K562 (cell line): ENCODE data around the gene GABRB1. TPM values are rescaled to one million over a fixed set of nuclear protein-coding genes. Genes with fewer than 3 reads are reported as not detected.

ENCODE experiments used
- ATAC-seq: fragments of 200-7000 bp; cut with Tn5 transposase; 3 replicates; pipeline ENCODE4 v1.9.1; 2020; ENCODE audit warnings: moderate library complexity
- BruUV-seq: library from RNA; stranded (reverse); fragments of 400-500 nt; replicated peaks from 2 replicates; lab custom pipeline; 2021; lab: Mats Ljungman, UMichigan
- CTCF ChIA-PET: fragments of 300-600 bp; formaldehyde crosslinking; extraction: SDS; loops from one replicate; lab custom pipeline; 2021; ENCODE audit warnings: low intra/inter-chr PET ratio; lab: Yijun Ruan, JAX
- POLR2A ChIA-PET: fragments of 300-600, 350-650 bp; sonication (Branson Sonifier 250); formaldehyde crosslinking; extraction: SDS; loops from one replicate; lab custom pipeline; 2021; ENCODE audit warnings: antibody characterized with exemption, inconsistent platforms; lab: Yijun Ruan, JAX
- DNase-seq, 4 experiments: peaks; one replicate each; pipeline versions ENCODE4 v3.0.0 to v3.0.0-alpha.2; 2011 to 2018; ENCODE audit warnings: low spot score in 3 of 4, mixed read lengths in 3 of 4; ENCODE audit errors: extremely low read depth in 1 of 4
- FAIRE-seq: peaks from 2 replicates; lab custom pipeline; 2011; peaks lifted over from hg19 to GRCh38; lab: Jason Lieb, UNC
- H2AFZ ChIP-seq: 2 replicates; pipeline ENCODE4 v1.6.0; 2011; ENCODE audit warnings: low read depth, low read length, control low read depth, inconsistent platforms
- H3K27ac ChIP-seq: fragments of 200-600 bp; 3 replicates; pipeline ENCODE4 v1.8.0; 2011; ENCODE audit warnings: low read depth, mild to moderate bottlenecking, control low read depth, inconsistent platforms, low read length, moderate library complexity, mixed read lengths; ENCODE audit errors: extremely low read depth
- H3K27me3 ChIP-seq, 2 experiments: fragments of 300-600 bp in 1 of 2; 2 replicates in 1 of 2; 3 replicates in 1 of 2; pipeline versions ENCODE4 v1.6.0 to v1.8.0; 2011; ENCODE audit warnings: inconsistent platforms in 2 of 2, low read length in 2 of 2, mild to moderate bottlenecking in 1 of 2, mixed read lengths in 1 of 2, moderate library complexity in 1 of 2; ENCODE audit not compliant: control insufficient read depth in 2 of 2, insufficient read depth in 2 of 2
- H3K36me3 ChIP-seq: fragments of 300-600 bp; 3 replicates; pipeline ENCODE4 v1.8.0; 2011; ENCODE audit warnings: mild to moderate bottlenecking, low read length, inconsistent platforms; ENCODE audit not compliant: control insufficient read depth, insufficient read depth
- H3K4me1 ChIP-seq, 2 experiments: fragments of 200-600 bp in 1 of 2; replicated peaks in 1 of 2; 2 replicates in 1 of 2; 3 replicates in 1 of 2; pipeline versions ENCODE4 v1.5.1 to v1.8.0; 2011; ENCODE audit warnings: inconsistent platforms in 2 of 2, low read length in 2 of 2, mild to moderate bottlenecking in 1 of 2, mixed read lengths in 1 of 2, moderate library complexity in 1 of 2; ENCODE audit not compliant: control insufficient read depth in 2 of 2, insufficient read depth in 2 of 2
- H3K4me2 ChIP-seq: 2 replicates; pipeline ENCODE4 v1.6.1; 2011; ENCODE audit warnings: low read length, control low read depth, inconsistent platforms, mixed read lengths; ENCODE audit not compliant: insufficient read depth
- H3K4me3 ChIP-seq: fragments of 200-600 bp; sonication (generic), shearing (Covaris generic); 2 replicates; pipeline ENCODE4 v1.5.1; 2016; ENCODE audit warnings: control low read depth, inconsistent platforms
- H3K79me2 ChIP-seq: fragments of 200-600 bp; 3 replicates; pipeline ENCODE4 v1.8.0; 2011; ENCODE audit warnings: low read length, inconsistent platforms; ENCODE audit not compliant: control insufficient read depth, insufficient read depth
- H3K9ac ChIP-seq, 2 experiments: 2 replicates each; pipeline versions ENCODE4 v1.6.0 to v1.6.1; 2011; ENCODE audit warnings: low read depth in 2 of 2, low read length in 2 of 2, control low read depth in 1 of 2, inconsistent platforms in 1 of 2, mild to moderate bottlenecking in 1 of 2, mixed read lengths in 1 of 2; ENCODE audit not compliant: insufficient read depth in 1 of 2
- H3K9me1 ChIP-seq: one replicate; pipeline ENCODE4 v1.6.0; 2011; ENCODE audit warnings: inconsistent platforms, mild to moderate bottlenecking, low read length, moderate library complexity; ENCODE audit not compliant: control insufficient read depth, insufficient read depth
- H3K9me3 ChIP-seq: replicated peaks from 2 replicates; pipeline ENCODE4 v1.5.1; 2011; ENCODE audit warnings: low read depth, low read length, inconsistent platforms; ENCODE audit not compliant: control insufficient read depth, insufficient read depth
- H4K20me1 ChIP-seq: replicated peaks from 2 replicates; pipeline ENCODE4 v1.6.1; 2011; ENCODE audit warnings: low read length, inconsistent platforms, mixed read lengths; ENCODE audit not compliant: control insufficient read depth, insufficient read depth
- E2F3 ChIP-seq: fragments of 250-450 bp; sonication (Bioruptor Pico); IDR thresholded peaks from 2 replicates; pipeline ENCODE4 v1.4.0; 2020; ENCODE audit warnings: mild to moderate bottlenecking
- ELF1 ChIP-seq: fragments of 200-800 bp; sonication (Bioruptor generic); IDR thresholded peaks from 2 replicates; pipeline ENCODE4 v1.6.1; 2016; ENCODE audit warnings: missing genetic modification characterization, missing compliant biosample characterization
- NR2C2 ChIP-seq, 2 experiments: fragments of 200-800 bp in 1 of 2; sonication (Bioruptor generic) in 1 of 2; sonication (generic) in 1 of 2; formaldehyde crosslinking in 1 of 2; IDR thresholded peaks; 2 replicates each; pipeline versions ENCODE4 v1.6.1 to v1.8.0; 2016 to 2022; ENCODE audit warnings: mild to moderate bottlenecking in 1 of 2, missing compliant biosample characterization in 1 of 2, missing genetic modification characterization in 1 of 2, missing genetic modification reagents in 1 of 2
- NR4A1 ChIP-seq, 2 experiments: fragments of 250-450 bp in 1 of 2; fragments of 450-650 bp in 1 of 2; sonication (Bioruptor Pico) in 1 of 2; IDR thresholded peaks; 2 replicates each; pipeline versions ENCODE4 v1.4.0 to v1.6.1; 2016 to 2020; ENCODE audit warnings: mild to moderate bottlenecking in 2 of 2, missing compliant biosample characterization in 1 of 2, missing genetic modification characterization in 1 of 2, moderate library complexity in 1 of 2
- PRMT5 ChIP-seq: sonication (generic); formaldehyde crosslinking; IDR thresholded peaks from 2 replicates; pipeline ENCODE4 v1.5.0; 2020; ENCODE audit warnings: missing genetic modification reagents
- RUNX1 ChIP-seq: sonication (generic); IDR thresholded peaks from 2 replicates; pipeline ENCODE4 v1.6.1; 2016; ENCODE audit warnings: antibody characterized with exemption, low read depth
- WGBS: fragments of 100-300 bp; shearing (Covaris generic); methylation state at CpG from one replicate; pipeline ENCODE4 v1.1.6; 2016; ENCODE audit warnings: low coverage, mixed read lengths; ENCODE audit not compliant: insufficient coverage; ENCODE audit errors: missing lambda C conversion rate; 5-methylcytosine and 5-hydroxymethylcytosine counted together
- in situ Hi-C: fragments of 300-500 bp; cut with MboI; formaldehyde crosslinking; loops from 4 replicates; pipeline ENCODE4 v1.15.0; 2018; ENCODE audit warnings: inconsistent platforms, mixed read lengths
- intact Hi-C: fragments of 100-400 bp; cut with micrococcal nuclease; formaldehyde crosslinking; loops from 2 replicates; pipeline ENCODE4 v1.14.2; 2022
- polyA plus RNA-seq, 8 experiments: library from polyadenylated mRNA; depleted of rRNA in 4 of 8; stranded (reverse) in 5 of 8; unstranded in 3 of 8; fragments of >200 nt; fragmentation: Nextera tagmentation in 2 of 8; fragmentation: Illumina TruSeq in 1 of 8; extraction: Ambion mirVana in 2 of 8; extraction: Trizol in 1 of 8; gene quantifications; 2 replicates each; pipeline versions ENCODE4 v1.2.1 to v1.2.3, GENCODE V29; 2011 to 2014; ENCODE audit warnings: inconsistent platforms in 1 of 8, missing spikeins in 1 of 8
- total RNA-seq, 7 experiments: library from RNA; depleted of rRNA in 6 of 7; stranded (reverse); fragments of >200 nt in 6 of 7; fragmentation: Illumina TruSeq in 2 of 7; extraction: Trizol in 2 of 7; gene quantifications; 2 replicates each; pipeline versions ENCODE4 v1.2.1 to v1.2.3, GENCODE V29; 2011 to 2021; ENCODE audit warnings: low replicate concordance in 1 of 7
- TF ChIP-seq, protein P1 (sequence below): fragments of 250-450 bp; sonication (Bioruptor Pico); IDR thresholded peaks from 2 replicates; pipeline ENCODE4 v1.4.0; 2020; ENCODE audit warnings: mild to moderate bottlenecking, moderate library complexity
- TF ChIP-seq, protein P2 (sequence below): fragments of 450-650 bp; IDR thresholded peaks from 2 replicates; pipeline ENCODE4 v1.7.1; 2018; ENCODE audit warnings: mild to moderate bottlenecking, low read depth; ENCODE audit not compliant: partially characterized antibody
- TF ChIP-seq, protein P3 (sequence below): sonication (generic); formaldehyde crosslinking; IDR thresholded peaks from 2 replicates; pipeline ENCODE4 v1.8.0; 2023; ENCODE audit warnings: mild to moderate bottlenecking, missing genetic modification reagents

Gene GABRB1
- total and polyA plus RNA-seq, 9 of the 15 experiments (the other 6 are each of a cell fraction or from before 2014, with no cell fraction given), result not detected

DNA sequence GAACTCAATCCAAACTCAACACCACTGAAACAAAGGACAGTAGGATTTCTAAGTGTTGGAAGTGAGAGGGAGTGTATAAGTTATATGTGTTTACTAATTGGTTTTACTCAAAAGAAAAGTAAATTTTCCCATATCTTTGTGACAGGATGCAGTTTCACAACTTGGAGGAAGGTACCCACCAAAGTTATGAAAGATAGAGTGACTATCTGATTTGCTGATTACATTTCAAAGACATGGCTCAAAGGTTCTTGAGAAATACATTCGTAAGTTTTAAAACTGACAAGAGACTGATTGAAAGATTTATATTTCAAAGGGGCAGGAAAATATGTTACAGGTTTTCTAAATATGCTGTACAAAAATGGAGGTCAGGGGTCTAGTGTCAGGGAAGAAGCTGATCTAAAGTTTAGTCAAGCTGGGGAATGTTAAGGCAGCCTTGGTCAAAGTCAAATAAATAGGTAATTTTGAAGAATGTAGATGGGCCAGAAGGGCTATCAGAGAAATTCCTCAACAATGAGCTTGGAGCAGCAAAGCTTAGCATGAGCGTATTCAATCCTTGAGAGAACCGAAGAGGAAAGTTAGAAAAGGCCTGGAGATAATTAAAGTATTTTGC, 441.9 kb downstream of the GABRB1 start:
- peaks cover 3 to 7% of the 10 kb centered on the region in 2 experiments; a peak in 3 of 5 replicates for H3K27me3 ChIP-seq
- WGBS, result 0% methylated on average over 3 of the region's 3 CpGs
- H4K20me1 ChIP-seq, result no peaks in the 10 kb centered on the region
- FAIRE-seq, result no peak
- CTCF ChIA-PET, result no interaction called here
- ATAC-seq, result no peak
- no TSS peak for BruUV-seq
- no peaks in the 10 kb centered on the region for H3K36me3 ChIP-seq
- no peak overlapping the region for H3K27ac ChIP-seq
- H3K9me3 ChIP-seq, result no peaks in the 10 kb centered on the region
- DNase-seq, result no peak
- intact Hi-C loops (no loop called here), in situ Hi-C loops (no loop called here)
- H2AFZ ChIP-seq, result no peak overlapping the region
- no peaks in the 10 kb centered on the region for H3K79me2 ChIP-seq
- POLR2A ChIA-PET, result no interaction called here
- H3K9ac ChIP-seq, result no peak overlapping the region
- TF ChIP-seq ELF1 (tag), result no peak
- TF ChIP-seq, protein P1, sequence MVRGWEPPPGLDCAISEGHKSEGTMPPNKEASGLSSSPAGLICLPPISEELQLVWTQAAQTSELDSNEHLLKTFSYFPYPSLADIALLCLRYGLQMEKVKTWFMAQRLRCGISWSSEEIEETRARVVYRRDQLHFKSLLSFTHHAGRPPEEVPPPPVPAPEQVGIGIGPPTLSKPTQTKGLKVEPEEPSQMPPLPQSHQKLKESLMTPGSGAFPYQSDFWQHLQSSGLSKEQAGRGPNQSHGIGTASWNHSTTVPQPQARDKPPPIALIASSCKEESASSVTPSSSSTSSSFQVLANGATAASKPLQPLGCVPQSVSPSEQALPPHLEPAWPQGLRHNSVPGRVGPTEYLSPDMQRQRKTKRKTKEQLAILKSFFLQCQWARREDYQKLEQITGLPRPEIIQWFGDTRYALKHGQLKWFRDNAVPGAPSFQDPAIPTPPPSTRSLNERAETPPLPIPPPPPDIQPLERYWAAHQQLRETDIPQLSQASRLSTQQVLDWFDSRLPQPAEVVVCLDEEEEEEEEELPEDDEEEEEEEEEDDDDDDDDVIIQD, result no peak
- TF ChIP-seq E2F3, result no peak
- no peak for TF ChIP-seq RUNX1
- TF ChIP-seq, protein P2, sequence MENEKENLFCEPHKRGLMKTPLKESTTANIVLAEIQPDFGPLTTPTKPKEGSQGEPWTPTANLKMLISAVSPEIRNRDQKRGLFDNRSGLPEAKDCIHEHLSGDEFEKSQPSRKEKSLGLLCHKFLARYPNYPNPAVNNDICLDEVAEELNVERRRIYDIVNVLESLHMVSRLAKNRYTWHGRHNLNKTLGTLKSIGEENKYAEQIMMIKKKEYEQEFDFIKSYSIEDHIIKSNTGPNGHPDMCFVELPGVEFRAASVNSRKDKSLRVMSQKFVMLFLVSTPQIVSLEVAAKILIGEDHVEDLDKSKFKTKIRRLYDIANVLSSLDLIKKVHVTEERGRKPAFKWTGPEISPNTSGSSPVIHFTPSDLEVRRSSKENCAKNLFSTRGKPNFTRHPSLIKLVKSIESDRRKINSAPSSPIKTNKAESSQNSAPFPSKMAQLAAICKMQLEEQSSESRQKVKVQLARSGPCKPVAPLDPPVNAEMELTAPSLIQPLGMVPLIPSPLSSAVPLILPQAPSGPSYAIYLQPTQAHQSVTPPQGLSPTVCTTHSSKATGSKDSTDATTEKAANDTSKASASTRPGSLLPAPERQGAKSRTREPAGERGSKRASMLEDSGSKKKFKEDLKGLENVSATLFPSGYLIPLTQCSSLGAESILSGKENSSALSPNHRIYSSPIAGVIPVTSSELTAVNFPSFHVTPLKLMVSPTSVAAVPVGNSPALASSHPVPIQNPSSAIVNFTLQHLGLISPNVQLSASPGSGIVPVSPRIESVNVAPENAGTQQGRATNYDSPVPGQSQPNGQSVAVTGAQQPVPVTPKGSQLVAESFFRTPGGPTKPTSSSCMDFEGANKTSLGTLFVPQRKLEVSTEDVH, result no peak
- no peak for TF ChIP-seq PRMT5 (CRISPR knock-in tag)
- TF ChIP-seq NR2C2 (CRISPR knock-in tag; IDR thresholded peaks at IDR 0.05), result no peak
- TF ChIP-seq NR2C2 (tag; IDR thresholded peaks at IDR 0.05), result no peak
- no peak for TF ChIP-seq NR4A1 (CRISPR knock-in tag; IDR thresholded peaks at IDR 0.05)
- TF ChIP-seq NR4A1 (tag; IDR thresholded peaks at IDR 0.05), result no peak
- TF ChIP-seq, protein P3, sequence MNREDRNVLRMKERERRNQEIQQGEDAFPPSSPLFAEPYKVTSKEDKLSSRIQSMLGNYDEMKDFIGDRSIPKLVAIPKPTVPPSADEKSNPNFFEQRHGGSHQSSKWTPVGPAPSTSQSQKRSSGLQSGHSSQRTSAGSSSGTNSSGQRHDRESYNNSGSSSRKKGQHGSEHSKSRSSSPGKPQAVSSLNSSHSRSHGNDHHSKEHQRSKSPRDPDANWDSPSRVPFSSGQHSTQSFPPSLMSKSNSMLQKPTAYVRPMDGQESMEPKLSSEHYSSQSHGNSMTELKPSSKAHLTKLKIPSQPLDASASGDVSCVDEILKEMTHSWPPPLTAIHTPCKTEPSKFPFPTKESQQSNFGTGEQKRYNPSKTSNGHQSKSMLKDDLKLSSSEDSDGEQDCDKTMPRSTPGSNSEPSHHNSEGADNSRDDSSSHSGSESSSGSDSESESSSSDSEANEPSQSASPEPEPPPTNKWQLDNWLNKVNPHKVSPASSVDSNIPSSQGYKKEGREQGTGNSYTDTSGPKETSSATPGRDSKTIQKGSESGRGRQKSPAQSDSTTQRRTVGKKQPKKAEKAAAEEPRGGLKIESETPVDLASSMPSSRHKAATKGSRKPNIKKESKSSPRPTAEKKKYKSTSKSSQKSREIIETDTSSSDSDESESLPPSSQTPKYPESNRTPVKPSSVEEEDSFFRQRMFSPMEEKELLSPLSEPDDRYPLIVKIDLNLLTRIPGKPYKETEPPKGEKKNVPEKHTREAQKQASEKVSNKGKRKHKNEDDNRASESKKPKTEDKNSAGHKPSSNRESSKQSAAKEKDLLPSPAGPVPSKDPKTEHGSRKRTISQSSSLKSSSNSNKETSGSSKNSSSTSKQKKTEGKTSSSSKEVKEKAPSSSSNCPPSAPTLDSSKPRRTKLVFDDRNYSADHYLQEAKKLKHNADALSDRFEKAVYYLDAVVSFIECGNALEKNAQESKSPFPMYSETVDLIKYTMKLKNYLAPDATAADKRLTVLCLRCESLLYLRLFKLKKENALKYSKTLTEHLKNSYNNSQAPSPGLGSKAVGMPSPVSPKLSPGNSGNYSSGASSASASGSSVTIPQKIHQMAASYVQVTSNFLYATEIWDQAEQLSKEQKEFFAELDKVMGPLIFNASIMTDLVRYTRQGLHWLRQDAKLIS, result no peak
- H3K9me1 ChIP-seq, result no peaks in the 10 kb centered on the region
- H3K4me2 ChIP-seq, result no peak overlapping the region
- no peak overlapping the region for H3K4me3 ChIP-seq
- H3K4me1 ChIP-seq, result no peaks in the 10 kb centered on the region
